MM.1S (cell line): ENCODE results near the gene CMTM3.

Experiments
- DNase-seq: peaks from one replicate; pipeline ENCODE4 v3.0.0-alpha.2; 2015
- H2AFZ ChIP-seq: fragments of 300-600 bp; sonication (generic); 2 replicates; pipeline ENCODE4 v1.6.0; 2016; ENCODE audit warnings: antibody characterized with exemption, low read length
- H3F3A ChIP-seq: fragments of 300-600 bp; sonication (generic); 2 replicates; pipeline ENCODE4 v1.6.1; 2016; ENCODE audit warnings: mild to moderate bottlenecking, antibody characterized with exemption, low read length, moderate library complexity, mixed read lengths; ENCODE audit not compliant: insufficient read depth
- H3K27ac ChIP-seq: fragments of 300-600 bp; sonication (generic); 2 replicates; pipeline ENCODE4 v1.5.1; 2016; ENCODE audit warnings: mild to moderate bottlenecking, low read length
- H3K27me3 ChIP-seq: fragments of 300-600 bp; sonication (generic); replicated peaks from 2 replicates; pipeline ENCODE4 v1.6.0; 2016; ENCODE audit warnings: low read length; ENCODE audit not compliant: insufficient read depth
- H3K36me3 ChIP-seq: fragments of 300-600 bp; sonication (generic); replicated peaks from 2 replicates; pipeline ENCODE4 v1.6.1; 2016; ENCODE audit warnings: mild to moderate bottlenecking, low read length, mixed read lengths; ENCODE audit not compliant: insufficient read depth
- H3K4me1 ChIP-seq: fragments of 300-600 bp; sonication (generic); 2 replicates; pipeline ENCODE4 v1.6.1; 2016; ENCODE audit warnings: low read length, mixed read lengths
- H3K4me2 ChIP-seq: fragments of 300-600 bp; sonication (generic); 2 replicates; pipeline ENCODE4 v1.6.0; 2016; ENCODE audit warnings: low read depth, low read length
- H3K4me3 ChIP-seq: fragments of 300-600 bp; sonication (generic); 2 replicates; pipeline ENCODE4 v1.5.1; 2016; ENCODE audit warnings: low read length, mixed read lengths
- H3K79me2 ChIP-seq: fragments of 300-600 bp; sonication (generic); 2 replicates; pipeline ENCODE4 v1.6.1; 2016; ENCODE audit warnings: mixed run types, low read length, mixed read lengths
- H3K9ac ChIP-seq: fragments of 300-600 bp; sonication (generic); 2 replicates; pipeline ENCODE4 v1.6.1; 2016; ENCODE audit warnings: low read length, mixed read lengths
- H3K9me2 ChIP-seq: fragments of 300-600 bp; sonication (generic); replicated peaks from 2 replicates; pipeline ENCODE4 v1.6.1; 2016; ENCODE audit warnings: mild to moderate bottlenecking, low read length, mixed read lengths; ENCODE audit not compliant: insufficient read depth
- H3K9me3 ChIP-seq: fragments of 300-600 bp; sonication (generic); replicated peaks from 2 replicates; pipeline ENCODE4 v1.6.1; 2016; ENCODE audit warnings: mild to moderate bottlenecking, low read length, mixed read lengths; ENCODE audit not compliant: insufficient read depth
- H4K20me1 ChIP-seq: fragments of 300-600 bp; sonication (generic); 2 replicates; pipeline ENCODE4 v1.6.1; 2016; ENCODE audit warnings: mild to moderate bottlenecking, low read length, moderate library complexity, mixed read lengths; ENCODE audit not compliant: insufficient read depth
- EZH2 ChIP-seq: fragments of 300-600 bp; sonication (generic); optimal IDR thresholded peaks from 2 replicates; pipeline ENCODE3; 2017; ENCODE audit warnings: low read depth, mild to moderate bottlenecking, antibody characterized with exemption, low read length, mixed read lengths
- EZH2phosphoT487 ChIP-seq: fragments of 300-600 bp; sonication (generic); IDR thresholded peaks from 2 replicates; pipeline ENCODE4 v1.6.1; 2018; ENCODE audit warnings: antibody characterized with exemption, low read length
- TF ChIP-seq, protein P1 (sequence below): fragments of 300-600 bp; sonication (generic); IDR thresholded peaks from 2 replicates; pipeline ENCODE4 v1.5.1; 2016; ENCODE audit warnings: antibody characterized with exemption, low read length, mixed read lengths

Gene CMTM3

DNA sequence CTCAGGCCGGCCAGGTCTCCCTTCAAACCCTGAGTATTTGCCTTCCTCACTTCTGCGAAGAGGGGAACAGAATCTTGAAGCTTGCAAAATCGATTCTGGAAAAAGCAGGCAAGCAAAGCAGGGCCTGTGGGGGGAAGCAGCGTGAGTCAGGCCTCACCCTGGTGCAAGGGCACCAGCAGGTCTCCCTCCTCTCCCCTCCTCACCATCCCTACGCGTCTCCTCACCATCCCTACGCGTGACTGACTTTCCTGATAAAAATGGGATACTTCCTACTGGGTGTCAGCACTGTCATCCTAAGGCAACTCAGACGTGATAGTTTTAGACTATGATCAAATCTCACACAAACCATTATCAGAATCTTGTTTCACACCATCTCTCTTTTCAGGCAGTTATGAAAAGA lies 12.1 kb downstream of the CMTM3 start:
- Histone ChIP-seq H4K20me1 (no peaks in the 10 kb centered on the region), H3F3A (no peaks in the 10 kb centered on the region), H3K4me2 (no peak overlapping the region), H2AFZ (no peak overlapping the region), H3K27me3 (no peaks in the 10 kb centered on the region), H3K36me3 (no peaks in the 10 kb centered on the region), H3K79me2 (no peaks in the 10 kb centered on the region), H3K4me3 (no peak overlapping the region), H3K9me3 (no peaks in the 10 kb centered on the region), H3K27ac (no peak overlapping the region), H3K4me1 (no peaks in the 10 kb centered on the region), H3K9me2 (no peaks in the 10 kb centered on the region), H3K9ac (no peak overlapping the region)
- no peak for DNase-seq
- TF ChIP-seq EZH2 (no peak), EZH2phosphoT487 (no peak)
- TF ChIP-seq, protein P1, sequence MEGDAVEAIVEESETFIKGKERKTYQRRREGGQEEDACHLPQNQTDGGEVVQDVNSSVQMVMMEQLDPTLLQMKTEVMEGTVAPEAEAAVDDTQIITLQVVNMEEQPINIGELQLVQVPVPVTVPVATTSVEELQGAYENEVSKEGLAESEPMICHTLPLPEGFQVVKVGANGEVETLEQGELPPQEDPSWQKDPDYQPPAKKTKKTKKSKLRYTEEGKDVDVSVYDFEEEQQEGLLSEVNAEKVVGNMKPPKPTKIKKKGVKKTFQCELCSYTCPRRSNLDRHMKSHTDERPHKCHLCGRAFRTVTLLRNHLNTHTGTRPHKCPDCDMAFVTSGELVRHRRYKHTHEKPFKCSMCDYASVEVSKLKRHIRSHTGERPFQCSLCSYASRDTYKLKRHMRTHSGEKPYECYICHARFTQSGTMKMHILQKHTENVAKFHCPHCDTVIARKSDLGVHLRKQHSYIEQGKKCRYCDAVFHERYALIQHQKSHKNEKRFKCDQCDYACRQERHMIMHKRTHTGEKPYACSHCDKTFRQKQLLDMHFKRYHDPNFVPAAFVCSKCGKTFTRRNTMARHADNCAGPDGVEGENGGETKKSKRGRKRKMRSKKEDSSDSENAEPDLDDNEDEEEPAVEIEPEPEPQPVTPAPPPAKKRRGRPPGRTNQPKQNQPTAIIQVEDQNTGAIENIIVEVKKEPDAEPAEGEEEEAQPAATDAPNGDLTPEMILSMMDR = no peak

DNA sequence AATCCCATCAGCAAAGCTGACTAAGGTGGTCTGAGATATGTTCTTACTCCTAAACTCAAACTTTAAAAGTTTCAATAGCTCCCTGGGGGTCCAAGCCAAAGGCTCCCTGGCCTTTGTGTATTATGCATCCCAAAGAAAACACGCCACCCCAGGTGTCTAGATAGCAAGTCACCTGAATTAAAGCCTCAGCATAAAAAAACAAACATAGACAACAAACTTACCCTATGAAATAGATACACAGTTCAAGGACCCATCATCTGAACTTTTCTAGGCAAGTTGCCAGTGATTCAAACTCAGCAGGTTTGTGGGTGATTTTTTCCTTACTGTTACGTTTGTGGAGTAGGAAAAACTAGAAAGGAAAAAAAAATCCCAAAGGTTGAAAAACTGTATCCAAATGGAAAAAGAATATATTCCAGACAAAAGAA lies 12.5 kb downstream of the CMTM3 start:
- Histone ChIP-seq H3K79me2 (no peaks in the 10 kb centered on the region), H4K20me1 (no peaks in the 10 kb centered on the region)

DNA sequence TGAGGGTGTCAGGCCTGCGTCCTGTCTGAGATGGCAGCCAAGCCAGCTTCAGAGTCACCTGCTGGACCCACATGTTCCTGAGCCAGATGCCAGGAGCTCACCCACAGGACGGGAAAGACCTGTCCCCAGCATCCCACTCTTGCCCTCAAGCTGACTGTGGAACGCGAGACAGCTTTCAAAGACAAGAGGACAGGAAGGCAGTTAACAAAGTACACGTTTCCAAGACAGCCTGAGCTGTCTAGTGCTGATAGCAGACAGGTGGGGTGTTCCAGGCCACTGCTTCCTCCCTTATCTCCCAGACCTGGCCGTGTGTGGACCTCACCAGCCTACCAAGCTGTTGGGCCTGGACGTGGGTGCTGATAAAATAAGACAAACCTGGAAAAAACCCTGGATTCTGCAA lies 13.2 kb downstream of the CMTM3 start:
- no peak for DNase-seq
- TF ChIP-seq, protein P1 = no peak
- TF ChIP-seq EZH2phosphoT487 = no peak
- no peak for TF ChIP-seq EZH2
- H3K27me3 ChIP-seq = no peaks in the 10 kb centered on the region
- no peaks in the 10 kb centered on the region for H3K9me2 ChIP-seq
- no peak overlapping the region for H3K9ac ChIP-seq
- no peaks in the 10 kb centered on the region for H3K79me2 ChIP-seq
- H3K4me3 ChIP-seq = no peak overlapping the region
- H3K9me3 ChIP-seq = no peaks in the 10 kb centered on the region
- no peak overlapping the region for H3K4me2 ChIP-seq
- H3K36me3 ChIP-seq = no peaks in the 10 kb centered on the region
- H3K4me1 ChIP-seq = no peaks in the 10 kb centered on the region
- no peak overlapping the region for H3K27ac ChIP-seq
- no peak overlapping the region for H2AFZ ChIP-seq
- no peaks in the 10 kb centered on the region for H4K20me1 ChIP-seq
- H3F3A ChIP-seq = no peaks in the 10 kb centered on the region

More for the DNA sequence above, 12.5 kb downstream of the CMTM3 start:
- no peaks in the 10 kb centered on the region for H3K9me2 ChIP-seq
- no peak overlapping the region for H2AFZ ChIP-seq
- H3K27ac ChIP-seq = no peak overlapping the region
- DNase-seq = no peak
- H3K9ac ChIP-seq = no peak overlapping the region
- no peaks in the 10 kb centered on the region for H3K9me3 ChIP-seq
- TF ChIP-seq EZH2phosphoT487 = no peak
- no peak for TF ChIP-seq EZH2
- no peaks in the 10 kb centered on the region for H3K36me3 ChIP-seq
- no peak overlapping the region for H3K4me3 ChIP-seq
- H3K27me3 ChIP-seq = no peaks in the 10 kb centered on the region
- no peaks in the 10 kb centered on the region for H3K4me1 ChIP-seq
- no peak overlapping the region for H3K4me2 ChIP-seq
- no peaks in the 10 kb centered on the region for H3F3A ChIP-seq

DNA sequence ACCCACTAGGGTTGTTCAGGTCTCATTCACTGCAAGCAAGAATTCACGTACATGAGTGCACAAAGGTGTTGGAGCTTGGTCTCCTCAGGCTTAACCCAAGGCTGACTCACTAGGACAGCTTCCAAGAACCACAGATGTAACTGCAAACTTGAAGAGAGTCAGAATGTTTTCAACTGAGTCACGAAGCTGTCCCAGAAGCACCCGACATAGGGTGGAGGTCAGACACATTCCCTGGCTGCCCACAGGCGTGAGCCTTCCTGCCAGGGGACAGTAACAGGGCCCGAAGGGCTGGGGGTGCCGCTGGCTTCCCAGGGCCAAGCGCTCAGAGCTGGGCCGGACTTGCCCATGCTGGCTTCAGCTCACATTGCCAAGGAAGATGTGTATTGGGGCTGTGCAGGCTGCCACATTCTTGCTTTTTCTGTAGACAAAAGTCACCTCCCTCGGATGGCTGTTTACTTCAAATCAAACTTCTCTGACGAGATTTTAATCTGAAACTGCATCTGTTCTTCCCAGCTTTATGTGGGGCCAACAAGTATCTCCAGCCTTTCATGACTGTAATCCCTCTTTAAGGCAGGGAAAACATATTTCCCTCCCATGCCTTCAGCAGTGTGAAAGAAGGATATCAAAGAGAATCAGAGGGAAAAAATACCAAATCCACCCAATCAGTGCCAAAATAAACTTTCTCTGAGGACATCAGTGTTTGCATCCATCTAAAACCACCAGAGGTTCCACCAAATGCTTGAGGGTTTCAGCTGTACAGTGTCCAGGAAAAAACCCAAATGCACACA lies 14.3 kb downstream of the CMTM3 start:
- no peak overlapping the region for H3K4me3 ChIP-seq
- H3K27me3 ChIP-seq = no peaks in the 10 kb centered on the region
- H3K4me1 ChIP-seq = no peaks in the 10 kb centered on the region
- TF ChIP-seq EZH2phosphoT487 = no peak
- no peak for DNase-seq
- H3K79me2 ChIP-seq = no peaks in the 10 kb centered on the region
- no peaks in the 10 kb centered on the region for H3K9me2 ChIP-seq
- H2AFZ ChIP-seq = no peak overlapping the region
- no peak overlapping the region for H3K9ac ChIP-seq
- no peaks in the 10 kb centered on the region for H3F3A ChIP-seq
- no peak overlapping the region for H3K27ac ChIP-seq
- no peaks in the 10 kb centered on the region for H3K9me3 ChIP-seq
- H3K4me2 ChIP-seq = no peak overlapping the region
- no peaks in the 10 kb centered on the region for H4K20me1 ChIP-seq
- no peaks in the 10 kb centered on the region for H3K36me3 ChIP-seq
